Measurements from ENCODE around the gene FRY.

The FRY gene

GRCh38 chr13:32135655-32136054 lies 104.1 kb downstream of the FRY start:
- Histone ChIP-seq H3K4me3 (ENCODE audit: low read length) (no peak overlapping the region), H3K36me3 (ENCODE audit: control insufficient read depth, insufficient read depth, low read length, severe bottlenecking) (no peaks in the 10 kb centered on the region), H3K9me3 (ENCODE audit: control insufficient read depth, low read length) (no peaks in the 10 kb centered on the region), H3K4me1 (ENCODE audit: control insufficient read depth, insufficient read depth, low read length) (peaks cover 35% of the 10 kb centered on the region), H3K27me3 (replicated peaks; ENCODE audit: control insufficient read depth, insufficient read depth, low read length) (no peaks in the 10 kb centered on the region), H3K9ac (ENCODE audit: low read length) (no peak overlapping the region)
- DNase-seq (ENCODE audit: low read depth), result peak; percentile 4

GRCh38 chr13:32136061-32136460 lies 104.5 kb downstream of the FRY start:
- Histone ChIP-seq H3K27me3 (replicated peaks; ENCODE audit: control insufficient read depth, insufficient read depth, low read length) (no peaks in the 10 kb centered on the region), H3K36me3 (ENCODE audit: control insufficient read depth, insufficient read depth, low read length, severe bottlenecking) (no peaks in the 10 kb centered on the region), H3K9ac (ENCODE audit: low read length) (no peak overlapping the region), H3K4me1 (ENCODE audit: control insufficient read depth, insufficient read depth, low read length) (peaks cover 35% of the 10 kb centered on the region), H3K4me3 (ENCODE audit: low read length) (no peak overlapping the region), H3K9me3 (ENCODE audit: control insufficient read depth, low read length) (no peaks in the 10 kb centered on the region)
- DNase-seq (ENCODE audit: low read depth), result no peak

- H3K4me1 ChIP-seq (ENCODE audit: control insufficient read depth, insufficient read depth, low read length), result peaks cover 35% of the 10 kb centered on the region
- H3K4me3 ChIP-seq (ENCODE audit: low read length), result no peak overlapping the region
- H3K27me3 ChIP-seq (replicated peaks; ENCODE audit: control insufficient read depth, insufficient read depth, low read length), result no peaks in the 10 kb centered on the region
- H3K36me3 ChIP-seq (ENCODE audit: control insufficient read depth, insufficient read depth, low read length, severe bottlenecking), result no peaks in the 10 kb centered on the region
- no peaks in the 10 kb centered on the region for H3K9me3 ChIP-seq (ENCODE audit: control insufficient read depth, low read length)
- no peak overlapping the region for H3K9ac ChIP-seq (ENCODE audit: low read length)
- DNase-seq (ENCODE audit: low read depth), result no peak
These were observed 105.1 kb downstream of the FRY start for GRCh38 chr13:32136716-32137115.

GRCh38 chr13:32139251-32139650 lies 107.7 kb downstream of the FRY start:
- no peak overlapping the region for H3K9ac ChIP-seq (ENCODE audit: low read length)
- H3K4me1 ChIP-seq (ENCODE audit: control insufficient read depth, insufficient read depth, low read length), result peaks cover 38% of the 10 kb centered on the region
- H3K4me3 ChIP-seq (ENCODE audit: low read length), result no peak overlapping the region
- no peaks in the 10 kb centered on the region for H3K36me3 ChIP-seq (ENCODE audit: control insufficient read depth, insufficient read depth, low read length, severe bottlenecking)
- H3K9me3 ChIP-seq (ENCODE audit: control insufficient read depth, low read length), result no peaks in the 10 kb centered on the region
- DNase-seq (ENCODE audit: low read depth), result no peak
- H3K27me3 ChIP-seq (replicated peaks; ENCODE audit: control insufficient read depth, insufficient read depth, low read length), result no peaks in the 10 kb centered on the region

GRCh38 chr13:32140109-32140508 lies 108.5 kb downstream of the FRY start:
- Histone ChIP-seq H3K27me3 (replicated peaks; ENCODE audit: control insufficient read depth, insufficient read depth, low read length) (no peaks in the 10 kb centered on the region), H3K4me3 (ENCODE audit: low read length) (no peak overlapping the region), H3K9ac (ENCODE audit: low read length) (no peak overlapping the region), H3K36me3 (ENCODE audit: control insufficient read depth, insufficient read depth, low read length, severe bottlenecking) (no peaks in the 10 kb centered on the region), H3K4me1 (ENCODE audit: control insufficient read depth, insufficient read depth, low read length) (peaks cover 29% of the 10 kb centered on the region), H3K9me3 (ENCODE audit: control insufficient read depth, low read length) (no peaks in the 10 kb centered on the region)
- DNase-seq (ENCODE audit: low read depth), result no peak

- Histone ChIP-seq H3K36me3 (ENCODE audit: control insufficient read depth, insufficient read depth, low read length, severe bottlenecking) (no peaks in the 10 kb centered on the region), H3K4me3 (ENCODE audit: low read length) (no peak overlapping the region), H3K9ac (ENCODE audit: low read length) (no peak overlapping the region), H3K27me3 (replicated peaks; ENCODE audit: control insufficient read depth, insufficient read depth, low read length) (no peaks in the 10 kb centered on the region), H3K4me1 (ENCODE audit: control insufficient read depth, insufficient read depth, low read length) (peaks cover 17% of the 10 kb centered on the region), H3K9me3 (ENCODE audit: control insufficient read depth, low read length) (no peaks in the 10 kb centered on the region)
- DNase-seq (ENCODE audit: low read depth), result no peak
These were observed 109.9 kb downstream of the FRY start for GRCh38 chr13:32141462-32141861.

GRCh38 chr13:32142115-32142514 lies 110.5 kb downstream of the FRY start:
- H3K9ac ChIP-seq (ENCODE audit: low read length), result no peak overlapping the region
- no peaks in the 10 kb centered on the region for H3K36me3 ChIP-seq (ENCODE audit: control insufficient read depth, insufficient read depth, low read length, severe bottlenecking)
- no peak for DNase-seq (ENCODE audit: low read depth)
- H3K4me1 ChIP-seq (ENCODE audit: control insufficient read depth, insufficient read depth, low read length), result peaks cover 17% of the 10 kb centered on the region
- no peaks in the 10 kb centered on the region for H3K9me3 ChIP-seq (ENCODE audit: control insufficient read depth, low read length)
- no peaks in the 10 kb centered on the region for H3K27me3 ChIP-seq (replicated peaks; ENCODE audit: control insufficient read depth, insufficient read depth, low read length)
- H3K4me3 ChIP-seq (ENCODE audit: low read length), result no peak overlapping the region

GRCh38 chr13:32142956-32143375 lies 111.4 kb downstream of the FRY start:
- no peak overlapping the region for H3K9ac ChIP-seq (ENCODE audit: low read length)
- peak; percentile 70 for DNase-seq (ENCODE audit: low read depth)
- peaks cover 10% of the 10 kb centered on the region for H3K4me1 ChIP-seq (ENCODE audit: control insufficient read depth, insufficient read depth, low read length)
- no peaks in the 10 kb centered on the region for H3K36me3 ChIP-seq (ENCODE audit: control insufficient read depth, insufficient read depth, low read length, severe bottlenecking)
- H3K9me3 ChIP-seq (ENCODE audit: control insufficient read depth, low read length), result no peaks in the 10 kb centered on the region
- H3K27me3 ChIP-seq (replicated peaks; ENCODE audit: control insufficient read depth, insufficient read depth, low read length), result no peaks in the 10 kb centered on the region
- no peak overlapping the region for H3K4me3 ChIP-seq (ENCODE audit: low read length)

GRCh38 chr13:32147193-32147592 lies 115.6 kb downstream of the FRY start:
- Histone ChIP-seq H3K9me3 (ENCODE audit: control insufficient read depth, low read length) (no peaks in the 10 kb centered on the region), H3K4me1 (ENCODE audit: control insufficient read depth, insufficient read depth, low read length) (peaks cover 31% of the 10 kb centered on the region), H3K27me3 (replicated peaks; ENCODE audit: control insufficient read depth, insufficient read depth, low read length) (no peaks in the 10 kb centered on the region), H3K4me3 (ENCODE audit: low read length) (no peak overlapping the region), H3K9ac (ENCODE audit: low read length) (no peak overlapping the region), H3K36me3 (ENCODE audit: control insufficient read depth, insufficient read depth, low read length, severe bottlenecking) (no peaks in the 10 kb centered on the region)
- DNase-seq (ENCODE audit: low read depth), result no peak

GRCh38 chr13:32147976-32148375 lies 116.4 kb downstream of the FRY start:
- Histone ChIP-seq H3K9ac (ENCODE audit: low read length) (no peak overlapping the region), H3K4me1 (ENCODE audit: control insufficient read depth, insufficient read depth, low read length) (peaks cover 28% of the 10 kb centered on the region), H3K36me3 (ENCODE audit: control insufficient read depth, insufficient read depth, low read length, severe bottlenecking) (no peaks in the 10 kb centered on the region), H3K9me3 (ENCODE audit: control insufficient read depth, low read length) (no peaks in the 10 kb centered on the region), H3K4me3 (ENCODE audit: low read length) (no peak overlapping the region), H3K27me3 (replicated peaks; ENCODE audit: control insufficient read depth, insufficient read depth, low read length) (no peaks in the 10 kb centered on the region)
- DNase-seq (ENCODE audit: low read depth), result no peak

- DNase-seq (ENCODE audit: low read depth), result peak; percentile 51
- Histone ChIP-seq H3K36me3 (ENCODE audit: control insufficient read depth, insufficient read depth, low read length, severe bottlenecking) (no peaks in the 10 kb centered on the region), H3K9ac (ENCODE audit: low read length) (peak overlapping the region; percentile 79), H3K27me3 (replicated peaks; ENCODE audit: control insufficient read depth, insufficient read depth, low read length) (no peaks in the 10 kb centered on the region), H3K4me3 (ENCODE audit: low read length) (peak overlapping the region; percentile 50), H3K9me3 (ENCODE audit: control insufficient read depth, low read length) (no peaks in the 10 kb centered on the region), H3K4me1 (ENCODE audit: control insufficient read depth, insufficient read depth, low read length) (peaks cover 33% of the 10 kb centered on the region)
These were observed 118.7 kb downstream of the FRY start for GRCh38 chr13:32150239-32150638.

- Histone ChIP-seq H3K27me3 (replicated peaks; ENCODE audit: control insufficient read depth, insufficient read depth, low read length) (no peaks in the 10 kb centered on the region), H3K4me3 (ENCODE audit: low read length) (peak overlapping the region; percentile 50), H3K4me1 (ENCODE audit: control insufficient read depth, insufficient read depth, low read length) (peaks cover 33% of the 10 kb centered on the region), H3K9me3 (ENCODE audit: control insufficient read depth, low read length) (no peaks in the 10 kb centered on the region), H3K9ac (ENCODE audit: low read length) (peak overlapping the region; percentile 79), H3K36me3 (ENCODE audit: control insufficient read depth, insufficient read depth, low read length, severe bottlenecking) (no peaks in the 10 kb centered on the region)
- peak; percentile 59 for DNase-seq (ENCODE audit: low read depth)
These were observed 119.2 kb downstream of the FRY start for GRCh38 chr13:32150794-32151193.

Measured in adipocyte (in vitro differentiated cells).